HepG2 (cell line): ENCODE results near the gene SMAD7. TPM values are rescaled to one million over a fixed set of nuclear protein-coding genes. Genes with fewer than 3 reads are reported as not detected.

ENCODE experiments used
- ATAC-seq: fragments of 200-7000 bp; cut with Tn5 transposase; 3 replicates; pipeline ENCODE4 v1.9.1; 2020; ENCODE audit warnings: mild to moderate bottlenecking, moderate library complexity
- BruUV-seq: library from RNA; stranded (reverse); fragments of 400-500 nt; replicated peaks from 2 replicates; lab custom pipeline; 2021; lab: Mats Ljungman, UMichigan
- CTCF ChIA-PET: fragments of 300-600 bp; formaldehyde crosslinking; extraction: SDS; loops from one replicate; lab custom pipeline; 2021; ENCODE audit warnings: low total read pairs, inconsistent platforms, low intra/inter-chr PET ratio; lab: Yijun Ruan, JAX
- POLR2A ChIA-PET: fragments of 350-600 bp; sonication (Branson Sonifier 250); formaldehyde crosslinking; loops from one replicate; lab custom pipeline; 2020; ENCODE audit warnings: antibody characterized with exemption, inconsistent platforms; lab: Yijun Ruan, JAX
- DNase-seq: peaks from one replicate; pipeline ENCODE4 v3.0.0-alpha.2; 2015; ENCODE audit warnings: low spot score
- FAIRE-seq: peaks from 3 replicates; lab custom pipeline; 2011; peaks lifted over from hg19 to GRCh38; lab: Jason Lieb, UNC
- H2AFZ ChIP-seq: one replicate; pipeline ENCODE4 v1.6.1; 2011; ENCODE audit warnings: low read length, inconsistent platforms
- H3K27ac ChIP-seq: fragments of 300-600 bp; 3 replicates; pipeline ENCODE4 v1.8.0; 2011; ENCODE audit warnings: mixed run types, mild to moderate bottlenecking, mixed read lengths, low read length, inconsistent platforms; ENCODE audit not compliant: insufficient read depth; ENCODE audit errors: extremely low read length
- H3K27me3 ChIP-seq, 2 experiments: fragments of 200-600 bp in 1 of 2; 2 replicates in 1 of 2; 3 replicates in 1 of 2; pipeline versions ENCODE4 v1.6.0 to v1.8.0; 2011; ENCODE audit warnings: low read length in 2 of 2, mild to moderate bottlenecking in 2 of 2, moderate library complexity in 2 of 2, inconsistent platforms in 1 of 2; ENCODE audit not compliant: insufficient read depth in 2 of 2, control insufficient read depth in 1 of 2
- H3K36me3 ChIP-seq, 2 experiments: fragments of 200-600 bp in 1 of 2; replicated peaks in 1 of 2; 2 replicates in 1 of 2; 3 replicates in 1 of 2; pipeline versions ENCODE4 v1.5.1 to v1.8.0; 2011; ENCODE audit warnings: low read length in 2 of 2, inconsistent platforms in 1 of 2; ENCODE audit not compliant: insufficient read depth in 2 of 2, control insufficient read depth in 1 of 2
- H3K4me1 ChIP-seq: 2 replicates; pipeline ENCODE4 v1.5.1; 2012; ENCODE audit warnings: low read length, inconsistent platforms; ENCODE audit not compliant: insufficient read depth
- H3K4me2 ChIP-seq: 2 replicates; pipeline ENCODE4 v1.6.0; 2011; ENCODE audit warnings: low read depth, low read length, inconsistent platforms
- H3K4me3 ChIP-seq, 3 experiments: fragments of 200-600 bp in 1 of 3; sonication (generic), shearing (Covaris generic) in 1 of 3; replicated peaks in 1 of 3; 2 replicates each; pipeline ENCODE4 v1.5.1; 2011 to 2016; ENCODE audit warnings: low read length in 3 of 3, inconsistent platforms in 2 of 3, low read depth in 2 of 3, mild to moderate bottlenecking in 2 of 3, control low read depth in 1 of 3, mixed read lengths in 1 of 3; ENCODE audit not compliant: insufficient read depth in 1 of 3
- H3K79me2 ChIP-seq: one replicate; pipeline ENCODE4 v1.6.1; 2011; ENCODE audit warnings: low read length, inconsistent platforms; ENCODE audit not compliant: insufficient read depth
- H3K9ac ChIP-seq: 2 replicates; pipeline ENCODE4 v1.6.0; 2011; ENCODE audit warnings: mild to moderate bottlenecking, low read depth, low read length, inconsistent platforms; ENCODE audit not compliant: insufficient read depth
- H3K9me3 ChIP-seq: 2 replicates; pipeline ENCODE4 v1.5.1; 2012; ENCODE audit warnings: mild to moderate bottlenecking, low read length
- H4K20me1 ChIP-seq: 2 replicates; pipeline ENCODE4 v1.6.0; 2011; ENCODE audit warnings: inconsistent platforms, mild to moderate bottlenecking, low read length, moderate library complexity; ENCODE audit not compliant: insufficient read depth
- BHLHE40 ChIP-seq: IDR thresholded peaks from 2 replicates; pipeline ENCODE4 v1.6.1; 2011; ENCODE audit warnings: low read length, improper control_type of control experiment
- LRRFIP1 ChIP-seq: sonication (generic); formaldehyde crosslinking; conservative IDR thresholded peaks from 2 replicates; pipeline ENCODE4 v1.4.0; 2020; ENCODE audit warnings: missing genetic modification reagents
- RFX1 ChIP-seq: fragments of 450-650 bp; IDR thresholded peaks from 2 replicates; pipeline ENCODE4 v1.6.1; 2017
- WGBS: methylation state at CpG from one replicate; pipeline ENCODE4 v1.1.6; 2017; ENCODE audit warnings: low lambda C conversion rate; 5-methylcytosine and 5-hydroxymethylcytosine counted together
- in situ Hi-C: cut with HindIII; loops from 2 replicates; pipeline ENCODE4 v1.10.0; 2017; ENCODE audit warnings: low pct_unique_long_range_greater_than_20kb; ENCODE audit not compliant: extremely low pct_ligation_motif_present
- intact Hi-C: fragments of 100-400 bp; cut with micrococcal nuclease; formaldehyde crosslinking; loops from one replicate; pipeline ENCODE4 v1.10.0; 2022; ENCODE audit not compliant: unreplicated experiment
- polyA plus RNA-seq, 8 experiments: library from polyadenylated mRNA; depleted of rRNA in 3 of 8; stranded (reverse) in 7 of 8; unstranded in 1 of 8; fragments of >200 nt; fragmentation: Illumina TruSeq in 4 of 8; extraction: Trizol in 4 of 8; gene quantifications; 2 replicates each; pipeline versions ENCODE4 v1.2.1 to v1.2.3, GENCODE V29; 2011 to 2016; ENCODE audit warnings: low read depth in 4 of 8, missing spikeins in 1 of 8, mixed read lengths in 1 of 8; ENCODE audit not compliant: insufficient read depth in 1 of 8
- total RNA-seq, 5 experiments: library from RNA; depleted of rRNA; stranded (reverse); fragments of >200 nt; fragmentation: Illumina TruSeq; extraction: Trizol; gene quantifications; 2 replicates each; pipeline ENCODE4 v1.2.3, GENCODE V29; 2016; ENCODE audit warnings: low read depth in 1 of 5

Gene SMAD7
- total and polyA plus RNA-seq, 2 of the 13 experiments (the other 11 are each of a cell fraction or from before 2014, with no cell fraction given), result 17.4 to 24.7 TPM

GRCh38 chr18:48994044-48994651, 43.4 kb upstream of the SMAD7 start:
- FAIRE-seq, result no peak

More at GRCh38 chr18:48994044-48994651, 43.4 kb upstream of the SMAD7 start:
- Histone ChIP-seq H3K9ac (no peak overlapping the region), H2AFZ (no peak overlapping the region), H3K27ac (no peak overlapping the region), H4K20me1 (no peaks in the 10 kb centered on the region), H3K27me3 (peaks cover 1 to 46% of the 10 kb centered on the region in 2 experiments; a peak in 4 of 5 replicates), H3K4me3 (peak overlapping the region in 1 of 3 experiments; percentile 23; a peak in 1 of 6 replicates), H3K4me2 (peak overlapping the region; percentile 55), H3K9me3 (no peaks in the 10 kb centered on the region), H3K4me1 (peaks cover 74% of the 10 kb centered on the region), H3K79me2 (no peaks in the 10 kb centered on the region), H3K36me3 (no peaks in the 10 kb centered on the region)
- no peak for ATAC-seq
- intact Hi-C loops, result no loop called here
- no TSS peak for BruUV-seq
- 10% methylated on average over 12 of the region's 15 CpGs for WGBS
- CTCF ChIA-PET, result no interaction called here
- peak; percentile 48 for DNase-seq
- in situ Hi-C loops, result no loop called here
- TF ChIP-seq BHLHE40, result peak; percentile 81
- peak; percentile 47; the same call in 1 of the 2 replicates for TF ChIP-seq RFX1
- no peak for TF ChIP-seq LRRFIP1 (CRISPR knock-in tag)
- POLR2A ChIA-PET, result interaction anchor here (1.2 to 1.5 kb wide), 2 partner anchors 13 to 47 kb away, joined by 3 read pairs; no protein-coding TSS in a partner anchor
